HepG2 (cell line): ENCODE data around the gene KIF5B. TPM values are rescaled to one million over a fixed set of nuclear protein-coding genes. Genes with fewer than 3 reads are reported as not detected.
A peak's percentile ranks its signal among the peaks of the same experiment; 100 is the strongest.

Experiments used
- AHDC1 ChIP-seq: sonication (generic); formaldehyde crosslinking; IDR thresholded peaks from 2 replicates; pipeline ENCODE4 v1.5.1; 2020; ENCODE audit warnings: mild to moderate bottlenecking, missing genetic modification reagents, borderline replicate concordance
- ARID5B ChIP-seq: IDR thresholded peaks from 2 replicates; pipeline ENCODE4 v1.4.0; 2020; ENCODE audit warnings: mild to moderate bottlenecking, missing genetic modification reagents
- DRAP1 ChIP-seq: IDR thresholded peaks from 2 replicates; pipeline ENCODE4 v1.6.1; 2016; ENCODE audit warnings: missing genetic modification reagents, missing compliant biosample characterization
- ERF ChIP-seq: IDR thresholded peaks from 2 replicates; pipeline ENCODE4 v1.6.1; 2018; ENCODE audit warnings: missing biosample characterization, missing genetic modification reagents
- FOXP4 ChIP-seq: sonication (generic); formaldehyde crosslinking; IDR thresholded peaks from 2 replicates; pipeline ENCODE4 v1.4.0; 2020; ENCODE audit warnings: missing genetic modification reagents
- HNRNPUL1 ChIP-seq: fragments of 200-400 bp; formaldehyde crosslinking; IDR thresholded peaks from 2 replicates; pipeline ENCODE4 v1.6.1; 2017; ENCODE audit warnings: low read depth, mild to moderate bottlenecking, low read length, moderate library complexity
- MIXL1 ChIP-seq: IDR thresholded peaks from 2 replicates; pipeline ENCODE4 v1.6.1; 2016
- PAX8 ChIP-seq: sonication (generic); formaldehyde crosslinking; IDR thresholded peaks from 2 replicates; pipeline ENCODE4 v1.8.0; 2022; ENCODE audit warnings: mild to moderate bottlenecking, missing genetic modification reagents, borderline replicate concordance
- PPARG ChIP-seq: conservative IDR thresholded peaks from 2 replicates; pipeline ENCODE4 v1.6.1; 2016; ENCODE audit warnings: missing biosample characterization, missing genetic modification reagents
- TFE3 ChIP-seq: IDR thresholded peaks from 2 replicates; pipeline ENCODE4 v1.6.1; 2016
- THAP11 ChIP-seq: IDR thresholded peaks from 2 replicates; pipeline ENCODE4 v1.6.1; 2016; ENCODE audit warnings: missing biosample characterization, missing genetic modification reagents
- polyA plus RNA-seq, 8 experiments: library from polyadenylated mRNA; depleted of rRNA in 3 of 8; stranded (reverse) in 7 of 8; unstranded in 1 of 8; fragments of >200 nt; fragmentation: Illumina TruSeq in 4 of 8; extraction: Trizol in 4 of 8; gene quantifications; 2 replicates each; pipeline versions ENCODE4 v1.2.1 to v1.2.3, GENCODE V29; 2011 to 2016; ENCODE audit warnings: low read depth in 4 of 8, missing spikeins in 1 of 8, mixed read lengths in 1 of 8; ENCODE audit not compliant: insufficient read depth in 1 of 8
- total RNA-seq, 5 experiments: library from RNA; depleted of rRNA; stranded (reverse); fragments of >200 nt; fragmentation: Illumina TruSeq; extraction: Trizol; gene quantifications; 2 replicates each; pipeline ENCODE4 v1.2.3, GENCODE V29; 2016; ENCODE audit warnings: low read depth in 1 of 5

KIF5B gene
- total and polyA plus RNA-seq, 2 of the 13 experiments (the other 11 are each of a cell fraction or from before 2014, with no cell fraction given), result 34.3 to 133 TPM

- peak; percentile 62 for TF ChIP-seq ARID5B (CRISPR knock-in tag)
- 0 out of 2 replicates have a peak, but pooled peaks have one; percentile 38 for TF ChIP-seq ERF
- TF ChIP-seq PPARG (CRISPR knock-in tag), result 0 out of 2 replicates have a peak, but pooled peaks have one; percentile 24
- 0 out of 2 replicates have a peak, but pooled peaks have one; percentile 23 for TF ChIP-seq TFE3 (CRISPR knock-in tag)
- 0 out of 2 replicates have a peak, but pooled peaks have one; percentile 29 for TF ChIP-seq DRAP1 (CRISPR knock-in tag)
- no peak for TF ChIP-seq PAX8 (CRISPR knock-in tag)
- 0 out of 2 replicates have a peak, but pooled peaks have one; percentile 44 for TF ChIP-seq HNRNPUL1
- TF ChIP-seq THAP11 (CRISPR knock-in tag), result 0 out of 2 replicates have a peak, but pooled peaks have one; percentile 35
- peak; percentile 51; the same call in 1 of the 2 replicates for TF ChIP-seq MIXL1 (CRISPR knock-in tag)
- peak; percentile 43; the same call in 1 of the 2 replicates for TF ChIP-seq AHDC1 (CRISPR knock-in tag)
- TF ChIP-seq FOXP4 (CRISPR knock-in tag), result peak; percentile 53
- TF ChIP-seq, all 625 proteins: peak for 28
These were observed 33.0 kb downstream of the KIF5B start (continued) for GRCh38 chr10:32023264-32023663.
